Pancreas (tissue), 10 donors: ENCODE results near the gene RGL4. TPM values are rescaled to one million over a fixed set of nuclear protein-coding genes. Genes with fewer than 3 reads are reported as not detected.
"Not testable (repeated sequence)": the region's sequence is repeated elsewhere in the genome, so short reads cannot be mapped to it uniquely, and the experiment has no call there.

Source experiments
- ATAC-seq, 4 donors: fragments of 200-7000 bp; cut with Tn5 transposase; one replicate each; pipeline versions ENCODE4 v1.8.0 to v1.9.1; 2020; ENCODE audit warnings: mild to moderate bottlenecking in 4 of 4, moderate library complexity in 4 of 4
- DNase-seq, 6 donors: peaks; one replicate each; pipeline ENCODE4 v3.0.0-alpha.2; 2020
- FAIRE-seq: peaks from 2 replicates; lab custom pipeline; 2012; peaks lifted over from hg19 to GRCh38; lab: Jason Lieb, UNC
- H3K27ac ChIP-seq, 4 donors: fragments of 200-600 bp; sonication (generic); 1 replicate in 3 of 4; 2 replicates in 1 of 4; pipeline versions ENCODE4 v1.5.0 to v1.8.0; 2020
- H3K27me3 ChIP-seq, 4 donors: fragments of 200-600 bp; one replicate each; pipeline ENCODE4 v1.8.0; 2021
- H3K36me3 ChIP-seq, 3 donors: fragments of 200-600 bp; sonication (generic) in 1 of 3; one replicate each; pipeline versions ENCODE4 v1.5.0 to v1.8.0; 2020 to 2021
- H3K4me1 ChIP-seq, 3 donors: fragments of 200-600 bp; one replicate each; pipeline ENCODE4 v1.8.0; 2021
- H3K4me3 ChIP-seq, 4 donors: fragments of 200-600 bp; sonication (generic) in 2 of 4; one replicate each; pipeline versions ENCODE4 v1.5.0 to v1.8.0; 2020 to 2021
- H3K9me3 ChIP-seq, 4 donors: fragments of 200-600 bp; one replicate each; pipeline ENCODE4 v1.8.0; 2021
- CTCF ChIP-seq, 4 donors: fragments of 200-600 bp; sonication (generic) in 3 of 4; IDR thresholded peaks; one replicate each; pipeline versions ENCODE4 v1.5.0 to v1.8.0; 2021; ENCODE audit warnings: antibody characterized with exemption in 4 of 4
- WGBS, 2 donors: extraction: QIAGEN DNeasy Blood & Tissue Kit; methylation state at CpG; one replicate each; pipeline ENCODE4 v1.1.7; 2013; 5-methylcytosine and 5-hydroxymethylcytosine counted together
- intact Hi-C, 3 donors: fragments of 100-400 bp; cut with DNase I; formaldehyde crosslinking; loops; one replicate each; pipeline versions ENCODE4 v1.11.1 to v1.14.2; 2022
- polyA plus RNA-seq, 2 donors: library from polyadenylated mRNA; stranded (reverse); fragments of 200-250 nt; gene quantifications; one replicate each; pipeline ENCODE4 v1.2.3, GENCODE V29; 2013
- total RNA-seq, 6 donors: library from RNA; stranded (reverse); fragmentation: NEBNext Ultra II Directional in 4 of 6; extraction: Animal tissue kit (Norgen Biotek cat#: 25700) in 4 of 6; gene quantifications; one replicate each; pipeline versions ENCODE4 v1.2.1 to v1.2.4, GENCODE V29; 2021 to 2023
- donor health status: healthy with polysubstance abuse.
- donor health status: DM: no; HTN: no; CAD: no; lungs with moderate emphysema.
- donor health status: DM: no; HTN: no; CAD: no.
- donor health status: control.
- donor health status: control.
- donor health status: Bipolar disorder and iron deficiency.
- donor health status: DM: yes; HTN: yes; CAD: no.
- donor health status: DM: no; HTN: no; CAD: no.
- donor health status: DM: no; HTN: no; CAD: no.
- donor health status: DM: yes; HTN: yes; CAD: no.

Gene RGL4
- total and polyA plus RNA-seq, 8 donors, result 0.42 to 0.95 (median 0.61) TPM; not detected in 4

GRCh38 chr22:23652711-23653110, 38.1 kb upstream of the RGL4 start:
- Histone ChIP-seq H3K27ac (no peak overlapping the region), H3K27me3 (no peaks in the 10 kb centered on the region), H3K36me3 (no peaks in the 10 kb centered on the region), H3K9me3 (no peaks in the 10 kb centered on the region), H3K4me1 (no peaks in the 10 kb centered on the region), H3K4me3 (no peak overlapping the region)
- intact Hi-C loops, result no loop called here
- no peak for ATAC-seq
- DNase-seq, result no peak
- FAIRE-seq, result no peak
- WGBS, 2 donors, result 96 to 98% methylated on average over 8 of the region's 8 CpGs
- no peak for TF ChIP-seq CTCF (IDR thresholded peaks at IDR 0.05)

- FAIRE-seq (no peak), DNase-seq (no peak), ATAC-seq (no peak)
- no peak overlapping the region for H3K27ac ChIP-seq
- TF ChIP-seq CTCF (IDR thresholded peaks at IDR 0.05), result no peak
- H3K4me1 ChIP-seq, result no peaks in the 10 kb centered on the region
- WGBS, 2 donors, result 94% methylated on average over 6 of the region's 6 CpGs
- H3K9me3 ChIP-seq, result no peaks in the 10 kb centered on the region
- no peak overlapping the region for H3K4me3 ChIP-seq
- H3K27me3 ChIP-seq, result no peaks in the 10 kb centered on the region
- intact Hi-C loops, result no loop called here
- peaks cover 0 to 7% (median 0%) of the 10 kb centered on the region in 3 donors for H3K36me3 ChIP-seq
Measured at GRCh38 chr22:23655891-23656475, 34.8 kb upstream of the RGL4 start.

- WGBS, 2 donors, result 87 to 91% methylated on average over 5 of the region's 5 CpGs
- no peaks in the 10 kb centered on the region for H3K9me3 ChIP-seq
- no peaks in the 10 kb centered on the region for H3K4me1 ChIP-seq
- no peak for TF ChIP-seq CTCF (IDR thresholded peaks at IDR 0.05)
- intact Hi-C loops, result no loop called here
- H3K36me3 ChIP-seq, result peaks cover 0 to 7% (median 0%) of the 10 kb centered on the region in 3 donors
- ATAC-seq (no peak), FAIRE-seq (no peak), DNase-seq (no peak)
- H3K27me3 ChIP-seq, result no peaks in the 10 kb centered on the region
- no peak overlapping the region for H3K4me3 ChIP-seq
- H3K27ac ChIP-seq, result no peak overlapping the region
Measured at GRCh38 chr22:23657727-23658126, 33.1 kb upstream of the RGL4 start.

GRCh38 chr22:23660381-23660780, 30.4 kb upstream of the RGL4 start:
- DNase-seq, result peak in 2 of 6 donors; percentile 6 to 9
- H3K27me3 ChIP-seq, H3K36me3 ChIP-seq, H3K9me3 ChIP-seq, H3K4me1 ChIP-seq, H3K4me3 ChIP-seq, intact Hi-C loops, FAIRE-seq, H3K27ac ChIP-seq, ATAC-seq: not testable (repeated sequence)
- 96% methylated on average over 4 of the region's 4 CpGs for WGBS, 2 donors

- Histone ChIP-seq H3K4me1 (peaks cover 0 to 4% (median 0%) of the 10 kb centered on the region in 3 donors), H3K36me3 (no peaks in the 10 kb centered on the region), H3K9me3 (no peaks in the 10 kb centered on the region), H3K27me3 (no peaks in the 10 kb centered on the region), H3K27ac (no peak overlapping the region), H3K4me3 (no peak overlapping the region)
- intact Hi-C loops, result no loop called here
- WGBS, 2 donors, result 86 to 89% methylated on average over 16 of the region's 16 CpGs
- peak in 2 of 6 donors; percentile 45 to 51 for DNase-seq
- no peak for FAIRE-seq
- ATAC-seq, result no peak
- TF ChIP-seq CTCF (IDR thresholded peaks at IDR 0.05), result no peak
Measured at GRCh38 chr22:23670378-23671295, 20.2 kb upstream of the RGL4 start.

GRCh38 chr22:23671387-23671786, 19.4 kb upstream of the RGL4 start:
- intact Hi-C loops, ATAC-seq, H3K27ac ChIP-seq, H3K9me3 ChIP-seq, FAIRE-seq, H3K36me3 ChIP-seq, H3K4me3 ChIP-seq, H3K27me3 ChIP-seq: not testable (repeated sequence)
- peaks cover 0 to 11% (median 0%) of the 10 kb centered on the region in 3 donors for H3K4me1 ChIP-seq
- peak in 1 of 6 donors; percentile 6 for DNase-seq
- 96% methylated on average over 2 of the region's 4 CpGs; no CpG with 5 or more reads in 1 of the 2 donors for WGBS, 2 donors

- FAIRE-seq, H3K36me3 ChIP-seq, H3K4me3 ChIP-seq, H3K27me3 ChIP-seq, H3K9me3 ChIP-seq, H3K27ac ChIP-seq, ATAC-seq, intact Hi-C loops: not testable (repeated sequence)
- H3K4me1 ChIP-seq, result peaks cover 0 to 11% (median 0%) of the 10 kb centered on the region in 3 donors
- DNase-seq, result peak in 2 of 6 donors; percentile 13 to 20
- WGBS, 2 donors, result 93 to 94% methylated on average over 8 of the region's 8 CpGs
Measured at GRCh38 chr22:23672307-23673049, 18.3 kb upstream of the RGL4 start.
